ENCODE measurements around the gene ANKRD34B. TPM values are rescaled to one million over a fixed set of nuclear protein-coding genes. Genes with fewer than 3 reads are reported as not detected.

Gene ANKRD34B
- not detected for total RNA-seq

DNA sequence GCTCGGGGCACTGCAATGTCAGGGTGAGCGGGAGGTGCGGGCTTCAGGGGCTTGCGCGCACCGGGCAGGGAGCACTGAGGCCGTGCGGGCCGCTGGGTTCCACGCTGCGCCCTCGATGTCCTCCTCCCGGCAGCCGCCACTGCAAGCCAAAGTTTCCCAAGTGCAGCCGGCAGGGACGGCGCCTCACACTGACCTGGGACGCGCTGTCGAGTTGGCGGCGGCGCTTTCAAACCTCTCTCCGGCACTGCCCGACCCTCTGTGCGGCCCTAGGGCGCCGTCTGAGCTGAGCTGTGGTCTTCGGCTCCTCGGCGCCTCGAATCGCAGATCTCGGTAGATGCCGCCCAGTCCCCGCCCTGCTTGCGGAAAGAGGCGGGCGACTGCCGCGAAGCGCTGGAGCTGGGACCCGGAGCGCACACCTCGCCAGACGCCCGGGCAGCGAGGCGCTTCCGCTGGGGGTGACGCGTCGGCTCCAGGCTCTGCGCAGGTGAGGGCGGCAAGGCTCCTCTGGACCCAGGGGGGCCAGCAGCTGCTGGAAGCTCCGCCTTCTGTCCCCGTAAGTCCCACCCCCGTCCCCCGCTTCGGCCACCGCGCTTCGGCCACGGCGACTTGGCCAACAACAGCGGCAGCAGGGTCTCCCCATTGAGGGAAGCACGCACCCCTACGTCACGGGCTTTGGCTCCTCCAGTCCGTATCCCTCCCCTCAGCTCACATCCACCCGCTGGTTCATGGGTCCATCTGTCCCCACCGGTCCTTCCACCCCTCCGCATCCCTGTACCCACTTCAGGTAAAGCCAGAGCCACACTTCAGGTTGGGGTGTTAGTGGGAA is at the start of gene ANKRD34B:
TSS of gene ANKRD34B (minus strand) at position 320 of the 826 bp plus-strand sequence. CDS start 10,261 bp downstream, outside the sequence.
- Mint-ChIP-seq H3K36me3 (ENCODE audit: insufficient read depth in 2 of 2) (peaks cover 0 to 1% of the 10 kb centered on the region in 2 donors), H3K27me3 (ENCODE audit: low read depth) (peaks cover 81% of the 10 kb centered on the region), H3K4me1 (ENCODE audit: low read depth) (no peaks in the 10 kb centered on the region), H3K9me3 (no peaks in the 10 kb centered on the region), H3K27ac (no peak within 1 kb of the TSS), H3K4me3 (peak within 1 kb of the TSS; percentile 73 to 84)
- peak; percentile 80 to 81 for ATAC-seq (replicated peaks in 1 of 2)
- DNase-seq: peak; percentile 45 to 51

- H3K27me3 Mint-ChIP-seq (ENCODE audit: low read depth): no peaks in the 10 kb centered on the region
- H3K4me3 Mint-ChIP-seq: no peak overlapping the region
- H3K4me1 Mint-ChIP-seq (ENCODE audit: low read depth): no peaks in the 10 kb centered on the region
- peaks cover 2 to 6% of the 10 kb centered on the region in 2 donors for H3K36me3 Mint-ChIP-seq (ENCODE audit: insufficient read depth in 2 of 2)
- no peak for DNase-seq
- ATAC-seq (replicated peaks in 1 of 2): no peak
- H3K9me3 Mint-ChIP-seq: no peaks in the 10 kb centered on the region
- H3K27ac Mint-ChIP-seq: no peak overlapping the region
These were observed 49.0 kb upstream of the ANKRD34B start for GRCh38 chr5:80619086-80619485.

DNA sequence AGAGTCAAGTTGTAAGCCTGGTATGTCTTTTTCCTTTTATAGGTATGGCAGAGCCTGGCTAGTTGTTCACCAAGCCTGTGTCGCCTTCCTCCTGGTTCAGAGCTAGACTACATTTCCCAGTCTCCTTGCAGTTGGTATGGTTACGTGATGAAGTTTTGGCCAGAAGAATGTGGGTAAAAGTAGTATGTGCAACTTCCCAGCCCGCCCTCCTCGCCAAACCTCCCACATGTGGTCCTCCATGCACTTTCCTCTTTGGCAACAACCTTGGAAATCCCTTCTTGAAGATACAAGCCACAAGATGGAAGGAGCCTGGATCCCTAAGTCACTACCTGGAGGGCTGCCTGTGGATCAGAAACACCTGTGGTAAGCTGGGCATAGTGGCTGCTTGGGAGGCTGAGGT is 48.4 kb upstream of the ANKRD34B start:
- DNase-seq (no peak), ATAC-seq (replicated peaks in 1 of 2) (no peak)
- Mint-ChIP-seq H3K9me3 (no peaks in the 10 kb centered on the region), H3K4me1 (ENCODE audit: low read depth) (no peaks in the 10 kb centered on the region), H3K36me3 (ENCODE audit: insufficient read depth in 2 of 2) (peaks cover 2 to 6% of the 10 kb centered on the region in 2 donors), H3K4me3 (no peak overlapping the region), H3K27ac (no peak overlapping the region), H3K27me3 (ENCODE audit: low read depth) (no peaks in the 10 kb centered on the region)

GRCh38 chr5:80615266-80615914 is 45.3 kb upstream of the ANKRD34B start:
- no peaks in the 10 kb centered on the region for H3K27me3 Mint-ChIP-seq (ENCODE audit: low read depth)
- no peaks in the 10 kb centered on the region for H3K4me1 Mint-ChIP-seq (ENCODE audit: low read depth)
- ATAC-seq (replicated peaks in 1 of 2) (no peak), DNase-seq (no peak)
- H3K9me3 Mint-ChIP-seq: peaks cover 1 to 3% of the 10 kb centered on the region in 2 donors
- H3K36me3 Mint-ChIP-seq (ENCODE audit: insufficient read depth in 2 of 2): no peaks in the 10 kb centered on the region
- no peak overlapping the region for H3K4me3 Mint-ChIP-seq
- no peak overlapping the region for H3K27ac Mint-ChIP-seq

GRCh38 chr5:80609692-80610091 is 39.6 kb upstream of the ANKRD34B start:
- Mint-ChIP-seq H3K9me3 (peaks cover 3% of the 10 kb centered on the region in 2 donors), H3K4me1 (ENCODE audit: low read depth) (no peaks in the 10 kb centered on the region), H3K27ac (no peak overlapping the region), H3K27me3 (ENCODE audit: low read depth) (no peaks in the 10 kb centered on the region), H3K36me3 (ENCODE audit: insufficient read depth in 2 of 2) (peaks cover 1 to 3% of the 10 kb centered on the region in 2 donors), H3K4me3 (no peak overlapping the region)
- ATAC-seq (replicated peaks in 1 of 2) (no peak), DNase-seq (no peak)

DNA sequence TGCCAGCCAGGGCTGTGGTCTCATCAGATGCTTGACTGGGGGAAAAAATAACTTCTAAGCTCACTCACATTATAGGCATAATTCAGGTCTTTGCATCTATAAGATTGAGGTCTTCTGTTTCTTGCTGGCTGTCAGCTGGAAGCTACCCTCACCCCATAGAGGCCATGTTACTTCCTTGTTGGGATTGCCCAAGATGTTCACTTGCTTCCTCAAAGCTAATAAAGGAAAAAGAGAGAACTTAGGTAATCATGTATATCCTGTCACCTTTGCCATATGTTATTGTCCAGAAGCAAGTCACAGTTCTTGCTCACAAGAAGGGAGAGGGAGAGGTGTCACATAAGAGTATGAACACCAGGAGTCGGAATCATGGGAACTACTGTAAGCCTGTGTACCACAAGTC is 38.7 kb upstream of the ANKRD34B start:
- Mint-ChIP-seq H3K27ac (no peak overlapping the region), H3K36me3 (ENCODE audit: insufficient read depth in 2 of 2) (peaks cover 1 to 3% of the 10 kb centered on the region in 2 donors), H3K4me1 (ENCODE audit: low read depth) (no peaks in the 10 kb centered on the region), H3K9me3 (peaks cover 3% of the 10 kb centered on the region in 2 donors), H3K27me3 (ENCODE audit: low read depth) (no peaks in the 10 kb centered on the region), H3K4me3 (no peak overlapping the region)
- ATAC-seq (replicated peaks in 1 of 2): no peak
- no peak for DNase-seq

- peaks cover 3% of the 10 kb centered on the region in 2 donors for H3K9me3 Mint-ChIP-seq
These were observed 37.8 kb upstream of the ANKRD34B start for GRCh38 chr5:80607832-80608231.

DNA sequence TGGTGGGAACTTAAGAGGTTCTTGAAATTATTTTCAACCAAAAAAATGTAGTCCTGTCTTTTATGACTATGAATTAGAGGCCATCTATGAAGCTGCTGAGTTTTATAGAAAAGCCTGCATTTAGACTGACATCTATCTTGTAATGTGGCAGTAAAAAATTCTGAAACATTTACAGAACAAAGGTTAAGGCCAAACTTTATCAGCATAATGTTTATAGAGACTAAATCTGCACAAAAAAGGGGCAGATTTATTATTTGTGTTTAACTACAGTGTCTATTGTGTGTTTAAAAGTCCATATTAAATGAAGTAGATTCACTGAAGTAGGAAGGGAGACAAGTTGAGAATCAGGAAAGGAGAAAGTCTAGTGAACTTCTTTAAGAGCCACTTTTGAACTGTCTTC is 37.3 kb upstream of the ANKRD34B start:
- Mint-ChIP-seq H3K4me3 (no peak overlapping the region), H3K9me3 (peaks cover 3% of the 10 kb centered on the region in 2 donors), H3K4me1 (ENCODE audit: low read depth) (no peaks in the 10 kb centered on the region), H3K27me3 (ENCODE audit: low read depth) (no peaks in the 10 kb centered on the region), H3K27ac (no peak overlapping the region), H3K36me3 (ENCODE audit: insufficient read depth in 2 of 2) (peaks cover 1 to 3% of the 10 kb centered on the region in 2 donors)
- ATAC-seq (replicated peaks in 1 of 2) (no peak), DNase-seq (no peak)

More at GRCh38 chr5:80607832-80608231, 37.8 kb upstream of the ANKRD34B start:
- H3K27me3 Mint-ChIP-seq (ENCODE audit: low read depth): no peaks in the 10 kb centered on the region
- no peaks in the 10 kb centered on the region for H3K4me1 Mint-ChIP-seq (ENCODE audit: low read depth)
- H3K36me3 Mint-ChIP-seq (ENCODE audit: insufficient read depth in 2 of 2): peaks cover 1 to 3% of the 10 kb centered on the region in 2 donors
- H3K27ac Mint-ChIP-seq: no peak overlapping the region
- ATAC-seq (replicated peaks in 1 of 2) (no peak), DNase-seq (no peak)
- no peak overlapping the region for H3K4me3 Mint-ChIP-seq

DNA sequence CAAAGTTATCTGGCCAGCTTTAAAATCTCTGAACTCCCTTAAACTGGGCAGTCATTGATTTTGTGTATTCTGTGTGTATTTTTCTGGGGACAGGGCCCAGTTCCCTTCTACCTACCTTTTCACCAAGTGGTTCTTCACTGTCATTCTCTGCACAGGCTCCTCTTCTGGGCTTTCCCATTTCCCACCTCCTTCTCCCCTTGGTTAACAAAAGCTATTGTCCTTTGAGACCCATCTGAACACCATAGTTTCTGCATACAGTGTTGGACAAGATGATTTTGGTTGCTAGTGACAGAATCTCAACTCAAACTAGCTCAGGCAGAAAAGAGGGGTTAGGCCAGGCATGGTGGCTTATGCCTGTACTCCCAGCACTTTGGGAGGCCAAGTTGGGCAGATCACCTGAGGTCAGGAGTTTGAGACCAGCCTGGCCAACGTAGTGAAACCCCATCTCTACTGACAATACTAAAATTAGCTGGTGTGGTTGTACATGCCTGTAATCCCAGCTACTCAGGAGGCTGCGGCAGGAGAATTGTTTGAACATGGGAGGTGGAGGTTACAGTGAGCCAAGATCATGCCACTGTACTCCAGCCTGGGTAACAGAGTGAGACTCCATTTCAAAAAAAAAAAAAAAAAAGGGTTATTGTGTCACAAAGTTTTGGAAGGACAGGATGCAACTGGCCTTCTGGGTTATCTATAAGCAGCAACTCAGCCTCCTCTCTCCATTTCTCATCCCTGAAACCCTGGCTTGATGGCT is 31.0 kb upstream of the ANKRD34B start:
- Mint-ChIP-seq H3K4me1 (ENCODE audit: low read depth) (no peaks in the 10 kb centered on the region), H3K4me3 (no peak overlapping the region), H3K9me3 (no peaks in the 10 kb centered on the region), H3K27me3 (ENCODE audit: low read depth) (no peaks in the 10 kb centered on the region), H3K27ac (no peak overlapping the region), H3K36me3 (ENCODE audit: insufficient read depth in 2 of 2) (no peaks in the 10 kb centered on the region)
- no peak for DNase-seq
- peak; percentile 47 to 76 for ATAC-seq (replicated peaks in 1 of 2)

DNA sequence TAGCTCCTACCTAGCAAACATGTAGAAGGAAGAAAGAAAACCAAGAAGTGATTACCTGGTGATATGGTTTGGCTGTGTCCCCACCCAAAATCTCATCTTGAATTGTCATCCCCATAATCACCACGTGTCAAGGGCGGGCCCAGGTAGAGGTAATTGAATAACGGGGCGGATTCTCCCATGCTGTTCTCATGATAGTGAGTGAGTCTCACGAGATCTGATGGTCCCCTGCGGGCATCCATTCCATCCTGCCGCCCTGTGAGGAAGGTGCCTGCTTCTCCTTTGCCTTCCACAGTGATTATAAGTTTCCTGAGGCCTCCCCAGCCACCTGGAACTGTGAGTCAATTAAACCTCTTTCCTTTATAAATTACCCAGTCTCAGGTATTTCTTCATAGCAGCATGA is 27.4 kb upstream of the ANKRD34B start:
- no peaks in the 10 kb centered on the region for H3K4me1 Mint-ChIP-seq (ENCODE audit: low read depth)
- H3K9me3 Mint-ChIP-seq: no peaks in the 10 kb centered on the region
- no peaks in the 10 kb centered on the region for H3K27me3 Mint-ChIP-seq (ENCODE audit: low read depth)
- no peak for ATAC-seq (replicated peaks in 1 of 2)
- no peak overlapping the region for H3K27ac Mint-ChIP-seq
- DNase-seq: no peak
- no peaks in the 10 kb centered on the region for H3K36me3 Mint-ChIP-seq (ENCODE audit: insufficient read depth in 2 of 2)
- no peak overlapping the region for H3K4me3 Mint-ChIP-seq

DNA sequence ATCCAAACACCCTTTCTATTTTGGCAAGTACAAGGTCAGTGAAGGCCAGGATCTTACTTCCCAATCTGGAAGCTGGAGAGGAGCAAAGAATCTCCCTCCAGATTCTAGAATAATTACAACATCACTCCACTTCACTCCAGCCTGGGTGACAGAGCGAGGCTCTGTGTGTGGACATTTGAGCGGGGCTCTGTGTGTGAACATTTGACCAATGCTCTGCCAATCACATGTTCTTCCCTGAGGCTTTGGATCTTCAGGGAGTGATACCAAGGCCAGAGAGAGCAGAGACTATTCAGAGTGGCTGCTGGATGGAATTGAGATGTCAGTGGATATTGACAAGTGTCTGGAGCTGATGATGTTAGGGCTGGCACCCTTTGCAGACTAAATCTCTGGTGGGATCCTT is 24.7 kb upstream of the ANKRD34B start:
- H3K4me1 Mint-ChIP-seq (ENCODE audit: low read depth): no peaks in the 10 kb centered on the region
- H3K27me3 Mint-ChIP-seq (ENCODE audit: low read depth): no peaks in the 10 kb centered on the region
- no peak for ATAC-seq (replicated peaks in 1 of 2)
- H3K27ac Mint-ChIP-seq: no peak overlapping the region
- no peaks in the 10 kb centered on the region for H3K36me3 Mint-ChIP-seq (ENCODE audit: insufficient read depth in 2 of 2)
- H3K4me3 Mint-ChIP-seq: no peak overlapping the region
- DNase-seq: no peak
- no peaks in the 10 kb centered on the region for H3K9me3 Mint-ChIP-seq

DNA sequence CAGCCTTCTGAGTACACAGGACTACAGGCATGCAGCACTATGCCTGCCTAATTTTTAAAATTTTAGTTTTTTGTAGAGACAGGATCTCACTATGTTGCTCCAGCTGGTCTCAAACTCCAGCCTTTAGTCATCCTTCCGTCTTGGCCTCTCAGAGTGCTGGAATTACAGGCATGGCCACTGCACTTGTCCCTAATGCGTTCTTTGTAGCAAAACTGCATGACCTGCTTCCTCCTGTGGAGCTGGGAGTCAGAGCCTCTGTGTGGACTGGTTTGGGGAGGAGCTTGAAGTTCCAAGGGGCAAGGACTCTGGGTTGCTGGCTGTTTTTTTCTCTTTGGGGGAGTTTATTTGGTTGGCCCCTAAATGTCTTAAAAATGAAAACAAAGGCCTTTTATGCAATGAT is 22.7 kb upstream of the ANKRD34B start:
- Mint-ChIP-seq H3K4me1 (ENCODE audit: low read depth) (no peaks in the 10 kb centered on the region), H3K27me3 (ENCODE audit: low read depth) (no peaks in the 10 kb centered on the region), H3K9me3 (no peaks in the 10 kb centered on the region), H3K4me3 (no peak overlapping the region), H3K36me3 (ENCODE audit: insufficient read depth in 2 of 2) (no peaks in the 10 kb centered on the region), H3K27ac (no peak overlapping the region)
- DNase-seq (no peak), ATAC-seq (replicated peaks in 1 of 2) (no peak)

DNA sequence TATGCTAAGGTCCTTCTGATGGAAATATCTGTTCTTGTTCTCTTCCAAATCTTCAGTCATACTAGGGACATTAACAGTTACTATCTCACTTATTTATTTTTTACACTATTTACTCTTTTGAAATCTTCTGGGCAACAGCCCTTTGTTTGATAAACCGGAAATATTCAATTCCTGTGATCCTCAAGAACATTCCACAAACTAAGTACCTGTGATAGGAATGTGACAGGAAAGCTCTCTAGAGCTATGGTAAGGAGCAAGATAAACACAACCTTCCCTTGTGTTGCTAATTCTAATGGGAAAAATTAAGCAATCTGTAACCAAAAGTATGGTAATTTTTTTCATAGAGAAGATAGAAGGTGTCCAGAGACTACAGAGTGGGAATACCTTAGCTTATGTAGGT is 22.0 kb upstream of the ANKRD34B start:
- H3K27me3 Mint-ChIP-seq (ENCODE audit: low read depth): no peaks in the 10 kb centered on the region
- DNase-seq (no peak), ATAC-seq (replicated peaks in 1 of 2) (no peak)
- no peak overlapping the region for H3K4me3 Mint-ChIP-seq
- H3K36me3 Mint-ChIP-seq (ENCODE audit: insufficient read depth in 2 of 2): no peaks in the 10 kb centered on the region
- no peaks in the 10 kb centered on the region for H3K9me3 Mint-ChIP-seq
- no peak overlapping the region for H3K27ac Mint-ChIP-seq
- no peaks in the 10 kb centered on the region for H3K4me1 Mint-ChIP-seq (ENCODE audit: low read depth)

Data from activated T-cell treated with anti-CD3 and anti-CD28 coated beads, Interleukin-2, amount 50 U/mL, for 72 hours (primary cell).